Stomach (tissue), 19 donors: ENCODE data around the gene GSPT1. TPM values are rescaled to one million over a fixed set of nuclear protein-coding genes. Genes with fewer than 3 reads are reported as not detected.
"Not testable (repeated sequence)": the region's sequence is repeated elsewhere in the genome, so short reads cannot be mapped to it uniquely, and the experiment has no call there.

ENCODE experiments used
- DNase-seq, 2 donors: peaks; one replicate each; pipeline versions ENCODE4 v3.0.0 to v3.0.0-alpha.2; 2013 to 2019
- H3K27ac ChIP-seq, 5 donors: fragments of 200-600 bp in 4 of 5; sonication (generic) in 4 of 5; one replicate each; pipeline ENCODE4 v1.5.1; 2013 to 2019; ENCODE audit warnings: mild to moderate bottlenecking in 1 of 5, moderate library complexity in 1 of 5
- H3K27me3 ChIP-seq, 3 donors: fragments of 200-600 bp; sonication (generic); one replicate each; pipeline ENCODE4 v1.5.1; 2017 to 2019; ENCODE audit warnings: mixed run types in 1 of 3
- H3K36me3 ChIP-seq, 4 donors: fragments of 200-600 bp; sonication (generic); 1 replicate in 3 of 4; 2 replicates in 1 of 4; pipeline ENCODE4 v1.5.1; 2016 to 2019
- H3K4me1 ChIP-seq, 4 donors: fragments of 200-600 bp; sonication (generic); one replicate each; pipeline ENCODE4 v1.5.1; 2016 to 2019
- H3K4me3 ChIP-seq, 4 donors: fragments of 200-600 bp; sonication (generic) in 3 of 4; one replicate each; pipeline ENCODE4 v1.5.1; 2016 to 2019; ENCODE audit warnings: mild to moderate bottlenecking in 1 of 4
- H3K9me3 ChIP-seq, 4 donors: fragments of 200-600 bp; sonication (generic); one replicate each; pipeline ENCODE4 v1.5.1; 2016 to 2019
- CTCF ChIP-seq, 7 experiments: fragments of 450-650 bp in 4 of 7; fragments of 200-600 bp in 3 of 7; sonication (generic) in 3 of 7; IDR thresholded peaks; one replicate each; pipeline ENCODE4 v1.5.1; 2016 to 2019; ENCODE audit warnings: antibody characterized with exemption in 7 of 7, control low read depth in 2 of 7, mild to moderate bottlenecking in 1 of 7
- EP300 ChIP-seq: sonication (generic); formaldehyde crosslinking; IDR thresholded peaks from one replicate; pipeline ENCODE4 v1.6.1; 2017; ENCODE audit warnings: antibody characterized with exemption
- POLR2A ChIP-seq, 4 donors: fragments of 450-650 bp; IDR thresholded peaks; one replicate each; pipeline ENCODE4 v1.6.1; 2016; ENCODE audit warnings: antibody characterized with exemption in 4 of 4, control low read depth in 2 of 4, mild to moderate bottlenecking in 1 of 4, moderate library complexity in 1 of 4
- POLR2AphosphoS5 ChIP-seq, 3 donors: sonication (generic); formaldehyde crosslinking; IDR thresholded peaks; one replicate each; pipeline ENCODE4 v1.6.1; 2016; ENCODE audit warnings: antibody characterized with exemption in 3 of 3
- WGBS, 5 donors: extraction: QIAGEN DNeasy Blood & Tissue Kit in 3 of 5; methylation state at CpG; one replicate each; pipeline versions ENCODE4 v1.1.5 to v1.1.7; 2013 to 2018; 5-methylcytosine and 5-hydroxymethylcytosine counted together
- intact Hi-C: fragments of 100-400 bp; cut with DNase I; formaldehyde crosslinking; loops from one replicate; pipeline ENCODE4 v1.15.1; 2023; ENCODE audit warnings: low total_unique reads
- long read RNA-seq, 10 donors: transcript quantifications; one replicate each; lab custom pipeline, GENCODE V29; 2026
- polyA plus RNA-seq, 3 donors: library from polyadenylated mRNA; stranded (reverse); fragments of 200-250 nt; gene quantifications; one replicate each; pipeline ENCODE4 v1.2.3, GENCODE V29; 2013
- total RNA-seq, 5 donors: library from RNA; depleted of rRNA; stranded (reverse); fragments of >200 nt; gene quantifications; one replicate each; pipeline versions ENCODE4 v1.1.0 to v1.2.3, GENCODE V29; 2014 to 2016
- donor health status: healthy with polysubstance abuse.
- donor health status: Bipolar disorder and iron deficiency.
- donor health status: healthy.

The GSPT1 gene
- total RNA-seq (10 to 100 TPM; 28.0 to 73.2 (median 57.1) TPM), polyA plus RNA-seq (10 to 100 TPM; 33.1 to 42.3 (median 41.1) TPM)
- long read RNA-seq, donor 1, full-length matches to known transcripts: 3 of 3 reads
- long read RNA-seq, donor 1, partial matches to known transcripts: 0 of 3 reads
- long read RNA-seq, donor 1, other reads (novel, unspliced or antisense): 0 of 3 reads
- long read RNA-seq, donor 2, full-length matches to known transcripts: 12 of 12 reads
- long read RNA-seq, donor 2, partial matches to known transcripts: 0 of 12 reads
- long read RNA-seq, donor 2, other reads (novel, unspliced or antisense): 0 of 12 reads
- long read RNA-seq, donor 3, full-length matches to known transcripts: 6 of 6 reads
- long read RNA-seq, donor 3, partial matches to known transcripts: 0 of 6 reads
- long read RNA-seq, donor 3, other reads (novel, unspliced or antisense): 0 of 6 reads
- long read RNA-seq, donor 4: 0 reads
- long read RNA-seq, donor 5, full-length matches to known transcripts: 12 of 12 reads
- long read RNA-seq, donor 5, partial matches to known transcripts: 0 of 12 reads
- long read RNA-seq, donor 5, other reads (novel, unspliced or antisense): 0 of 12 reads
- long read RNA-seq, donor 6, full-length matches to known transcripts: 25 of 30 reads
- long read RNA-seq, donor 6, partial matches to known transcripts: 5 of 30 reads
- long read RNA-seq, donor 6, other reads (novel, unspliced or antisense): 0 of 30 reads
- long read RNA-seq, donor 7, full-length matches to known transcripts: 13 of 13 reads
- long read RNA-seq, donor 7, partial matches to known transcripts: 0 of 13 reads
- long read RNA-seq, donor 7, other reads (novel, unspliced or antisense): 0 of 13 reads
- long read RNA-seq, donor 8, full-length matches to known transcripts: 9 of 14 reads
- long read RNA-seq, donor 8, partial matches to known transcripts: 5 of 14 reads
- long read RNA-seq, donor 8, other reads (novel, unspliced or antisense): 0 of 14 reads
- long read RNA-seq, donor 9, full-length matches to known transcripts: 4 of 9 reads
- long read RNA-seq, donor 9, partial matches to known transcripts: 5 of 9 reads
- long read RNA-seq, donor 9, other reads (novel, unspliced or antisense): 0 of 9 reads
- long read RNA-seq, donor 10: 0 reads

GRCh38 chr16:11915644-11916523 is at the start of gene GSPT1:
TSS of gene GSPT1 (minus strand) at chr16:11915956. CDS start at chr16:11915720, 236 bp downstream.
- no peaks in the 10 kb centered on the region for H3K36me3 ChIP-seq
- intact Hi-C loops: no loop called here
- 0 to 1% (median 1%) methylated on average over 31 to 84 of the region's 84 CpGs for WGBS, 5 donors
- H3K4me1 ChIP-seq: peaks cover 31 to 40% (median 34%) of the 10 kb centered on the region in 4 donors
- peak; percentile 99 to 100 for DNase-seq
- TF ChIP-seq EP300 (no peak), CTCF (IDR thresholded peaks at IDR 0.05) (peak in 4 of 7 experiments; percentile 6 to 55 (median 38)), POLR2A (IDR thresholded peaks at IDR 0.05) (peak in 2 of 4 donors; percentile 56 to 68), POLR2AphosphoS5 (IDR thresholded peaks at IDR 0.05) (peak; percentile 65 to 97 (median 94))
- no peaks in the 10 kb centered on the region for H3K9me3 ChIP-seq
- H3K27ac ChIP-seq: peak within 1 kb of the TSS; percentile 96 to 100 (median 97)
- H3K27me3 ChIP-seq: no peaks in the 10 kb centered on the region
- H3K4me3 ChIP-seq: peak within 1 kb of the TSS; percentile 90 to 98 (median 94)

DNA sequence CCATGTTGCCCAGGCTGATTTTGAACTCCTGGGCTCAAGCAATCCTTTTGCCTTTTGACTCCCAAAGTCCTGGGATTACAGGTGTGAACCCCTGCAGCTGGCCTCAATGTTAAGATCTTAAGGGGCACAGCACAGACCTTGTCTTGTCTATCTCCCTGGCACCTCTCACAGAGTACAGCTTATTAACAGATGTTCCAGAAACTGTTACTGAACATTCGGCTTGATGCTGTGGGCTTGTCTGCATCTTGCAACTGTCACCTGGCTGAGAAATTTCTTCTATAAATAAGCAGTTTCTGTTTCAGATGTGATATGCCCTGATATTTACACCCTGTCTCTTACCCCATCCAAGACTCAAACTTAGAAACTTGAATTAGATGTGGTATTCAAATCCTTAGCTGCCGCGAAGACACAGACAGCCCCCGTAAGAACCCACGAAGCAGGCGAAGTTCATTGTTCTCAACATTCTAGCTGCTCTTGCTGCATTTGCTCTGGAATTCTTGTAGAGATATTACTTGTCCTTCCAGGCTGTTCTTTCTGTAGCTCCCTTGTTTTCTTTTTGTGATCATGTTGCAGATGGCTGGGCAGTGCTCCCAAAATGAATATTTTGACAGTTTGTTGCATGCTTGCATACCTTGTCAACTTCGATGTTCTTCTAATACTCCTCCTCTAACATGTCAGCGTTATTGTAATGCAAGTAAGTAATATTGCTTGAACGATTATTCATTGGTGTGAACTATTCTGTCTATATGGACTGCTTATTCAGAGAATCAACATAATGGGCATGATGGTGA is 49.2 kb upstream of the GSPT1 start, which contains the start of gene TNFRSF17:
Gene TNFRSF17 (plus strand): TSS at position 450 of the 791 bp plus-strand sequence. CDS start 115 bp downstream, at position 565.
- no peak for DNase-seq
- TF ChIP-seq CTCF (IDR thresholded peaks at IDR 0.05) (no peak), POLR2AphosphoS5 (IDR thresholded peaks at IDR 0.05) (no peak), EP300 (no peak), POLR2A (IDR thresholded peaks at IDR 0.05) (no peak)
- Histone ChIP-seq H3K4me1 (no peaks in the 10 kb centered on the region), H3K27ac (no peak within 1 kb of the TSS), H3K9me3 (no peaks in the 10 kb centered on the region), H3K36me3 (no peaks in the 10 kb centered on the region), H3K4me3 (no peak within 1 kb of the TSS), H3K27me3 (no peaks in the 10 kb centered on the region)
- intact Hi-C loops: no loop called here
- WGBS, 5 donors: 70 to 77% (median 77%) methylated on average over 9 of the region's 9 CpGs

DNA sequence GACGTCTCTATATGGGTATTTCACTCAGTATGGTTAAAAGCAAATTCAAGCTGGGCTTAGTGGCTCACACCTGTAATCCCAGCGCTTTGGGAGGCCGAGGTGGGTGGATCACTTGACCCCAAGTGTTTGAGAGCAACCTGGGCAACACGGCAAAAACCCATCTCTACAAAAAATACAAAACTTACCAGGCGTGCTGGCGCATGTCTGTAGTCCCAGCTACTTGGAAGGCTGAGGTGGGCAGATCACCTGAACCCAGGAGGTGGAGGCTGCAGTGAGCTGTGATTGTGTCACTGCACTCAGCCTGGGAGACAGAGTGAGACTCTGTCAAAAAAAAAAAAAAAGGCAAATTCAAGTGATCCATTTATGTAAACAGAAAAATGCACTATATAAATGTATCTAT is 48.0 kb upstream of the GSPT1 start:
- H3K4me1 ChIP-seq: no peaks in the 10 kb centered on the region
- no peaks in the 10 kb centered on the region for H3K9me3 ChIP-seq
- H3K4me3 ChIP-seq: no peak overlapping the region
- no peaks in the 10 kb centered on the region for H3K27me3 ChIP-seq
- no peaks in the 10 kb centered on the region for H3K36me3 ChIP-seq
- TF ChIP-seq CTCF (IDR thresholded peaks at IDR 0.05): no peak
- no peak for TF ChIP-seq EP300
- no peak for TF ChIP-seq POLR2AphosphoS5 (IDR thresholded peaks at IDR 0.05)
- TF ChIP-seq POLR2A (IDR thresholded peaks at IDR 0.05): no peak
- intact Hi-C loops: no loop called here
- no peak for DNase-seq
- no peak overlapping the region for H3K27ac ChIP-seq
- WGBS, 5 donors: 81 to 95% (median 88%) methylated on average over 6 of the region's 6 CpGs

DNA sequence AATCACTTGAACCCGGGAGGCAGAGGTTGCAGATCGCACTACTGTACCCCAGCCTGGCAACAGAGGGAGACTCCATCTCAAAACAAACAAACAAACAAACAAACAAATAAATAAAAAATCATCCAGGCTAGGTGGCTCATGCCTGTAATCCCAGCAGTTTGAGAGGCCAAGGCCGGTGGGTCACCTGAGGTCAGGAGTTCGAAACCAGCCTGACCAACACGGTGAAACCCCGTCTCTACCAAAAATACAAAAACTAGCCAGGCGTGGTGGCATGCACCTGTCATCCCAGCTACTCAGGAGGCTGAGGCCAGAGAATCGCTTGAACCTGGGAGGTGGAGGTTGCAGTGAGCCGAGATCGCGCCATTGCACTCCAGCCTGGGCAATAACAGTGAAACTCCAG is 47.2 kb upstream of the GSPT1 start:
- intact Hi-C loops, H3K4me1 ChIP-seq, H3K4me3 ChIP-seq, DNase-seq, H3K27ac ChIP-seq, H3K27me3 ChIP-seq, H3K36me3 ChIP-seq, H3K9me3 ChIP-seq: not testable (repeated sequence)
- WGBS, 5 donors: 87 to 98% (median 94%) methylated on average over 11 of the region's 11 CpGs

GRCh38 chr16:11962457-11962856 is 46.7 kb upstream of the GSPT1 start:
- WGBS, 5 donors: 80 to 93% (median 89%) methylated on average over 5 of the region's 5 CpGs
- DNase-seq: not testable (repeated sequence)

More at GRCh38 chr16:11962457-11962856, 46.7 kb upstream of the GSPT1 start:
- H3K4me1 ChIP-seq, H3K27me3 ChIP-seq, H3K27ac ChIP-seq, intact Hi-C loops, H3K9me3 ChIP-seq, H3K4me3 ChIP-seq, H3K36me3 ChIP-seq: not testable (repeated sequence)
